ENCODE results near the gene STARD3NL. TPM values are rescaled to one million over a fixed set of nuclear protein-coding genes. Genes with fewer than 3 reads are reported as not detected.

STARD3NL gene
- total and polyA plus RNA-seq, 4 donors = 26.6 to 37.6 (median 33.3) TPM

- Histone ChIP-seq H3K27me3 (ENCODE audit: control insufficient read depth in 1 of 2, insufficient read depth in 2 of 2, low read length in 1 of 2) (no peaks in the 10 kb centered on the region), H3K4me3 (ENCODE audit: low read length in 2 of 2) (no peak within 1 kb of the TSS), H3K4me1 (ENCODE audit: control insufficient read depth in 1 of 2, insufficient read depth in 2 of 2, low read length in 2 of 2) (no peaks in the 10 kb centered on the region), H3K36me3 (ENCODE audit: control insufficient read depth in 1 of 2, insufficient read depth in 2 of 2, low read length in 1 of 2) (no peaks in the 10 kb centered on the region), H3K9me3 (ENCODE audit: control insufficient read depth, low read length) (no peaks in the 10 kb centered on the region), H3K27ac (ENCODE audit: low read depth in 1 of 2, low read length in 2 of 2) (no peak within 1 kb of the TSS)
- ATAC-seq (ENCODE audit: low FRiP score) = no peak
- 87 to 92% methylated on average over 2 of the region's 2 CpGs for WGBS, 2 donors
- intact Hi-C loops (cut with DNase I) = no loop called here
- DNase-seq = no peak
Measured at GRCh38 chr7:38273286-38273995, 95.4 kb downstream of the STARD3NL start, which contains the start of gene TARP. TARP (minus strand) TSS chr7:38273636.

DNA sequence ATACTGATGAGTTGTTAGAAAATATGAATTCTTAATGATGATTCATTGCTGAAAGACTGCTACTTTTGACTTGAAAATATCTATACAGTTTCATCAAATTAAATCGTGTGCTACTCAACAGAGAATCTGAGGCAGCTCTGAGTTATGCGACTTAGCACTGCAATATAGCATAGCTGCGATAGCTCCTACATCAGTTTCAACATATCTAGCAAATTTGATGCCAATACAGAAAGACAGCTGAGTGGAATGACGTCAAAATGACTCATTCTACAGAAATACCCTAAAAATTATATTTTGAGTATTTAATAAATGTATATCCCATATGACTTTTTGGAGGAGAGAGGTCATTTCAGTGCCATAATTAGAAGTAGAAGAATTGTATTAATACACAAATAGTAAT, 96.4 kb downstream of the STARD3NL start:
- no peak for DNase-seq
- H3K36me3 ChIP-seq (ENCODE audit: control insufficient read depth in 1 of 2, insufficient read depth in 2 of 2, low read length in 1 of 2) = no peaks in the 10 kb centered on the region
- no peaks in the 10 kb centered on the region for H3K9me3 ChIP-seq (ENCODE audit: control insufficient read depth, low read length)
- no peak for ATAC-seq (ENCODE audit: low FRiP score)
- H3K27me3 ChIP-seq (ENCODE audit: control insufficient read depth in 1 of 2, insufficient read depth in 2 of 2, low read length in 1 of 2) = no peaks in the 10 kb centered on the region
- H3K4me3 ChIP-seq (ENCODE audit: low read length in 2 of 2) = no peak overlapping the region
- WGBS, 2 donors = 80 to 84% methylated on average over 4 of the region's 4 CpGs
- H3K27ac ChIP-seq (ENCODE audit: low read depth in 1 of 2, low read length in 2 of 2) = no peak overlapping the region
- intact Hi-C loops (cut with DNase I) = no loop called here
- H3K4me1 ChIP-seq (ENCODE audit: control insufficient read depth in 1 of 2, insufficient read depth in 2 of 2, low read length in 2 of 2) = no peaks in the 10 kb centered on the region

DNA sequence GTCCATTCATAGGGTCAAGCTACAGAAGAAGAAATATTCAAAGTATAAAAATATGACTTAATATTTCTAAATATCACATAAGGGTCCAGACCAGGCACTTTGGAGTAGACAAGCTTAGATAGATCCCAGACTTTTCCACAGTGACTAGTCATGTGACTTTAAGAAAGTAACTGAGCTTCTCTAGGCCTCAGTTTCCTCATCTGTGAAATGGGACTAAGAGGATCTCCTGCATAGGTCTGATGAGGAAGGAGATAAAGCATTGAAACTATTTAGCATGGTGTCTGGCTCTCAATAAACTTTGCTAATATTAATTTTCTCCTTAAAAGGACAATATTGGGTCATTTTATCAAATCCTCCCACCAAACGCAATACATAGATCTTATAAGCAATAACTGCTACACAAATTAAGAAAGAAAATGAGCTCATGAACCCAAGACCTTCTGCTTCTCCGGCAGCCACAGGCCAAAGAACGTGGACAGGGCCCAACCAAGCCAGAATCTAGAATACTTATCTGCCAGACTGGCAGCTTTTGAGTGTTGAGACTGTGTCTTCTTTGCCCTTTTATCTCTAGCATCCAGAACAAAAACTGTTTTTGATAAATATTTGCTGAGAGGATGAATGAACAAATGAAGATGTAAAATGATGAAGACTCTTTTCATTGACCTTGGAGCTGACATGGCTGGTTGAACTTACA, 97.0 kb downstream of the STARD3NL start:
- intact Hi-C loops (cut with DNase I) = no loop called here
- 89 to 93% methylated on average over 3 of the region's 3 CpGs for WGBS, 2 donors
- Histone ChIP-seq H3K4me3 (ENCODE audit: low read length in 2 of 2) (no peak overlapping the region), H3K4me1 (ENCODE audit: control insufficient read depth in 1 of 2, insufficient read depth in 2 of 2, low read length in 2 of 2) (no peaks in the 10 kb centered on the region), H3K27ac (ENCODE audit: low read depth in 1 of 2, low read length in 2 of 2) (no peak overlapping the region), H3K36me3 (ENCODE audit: control insufficient read depth in 1 of 2, insufficient read depth in 2 of 2, low read length in 1 of 2) (no peaks in the 10 kb centered on the region), H3K27me3 (ENCODE audit: control insufficient read depth in 1 of 2, insufficient read depth in 2 of 2, low read length in 1 of 2) (no peaks in the 10 kb centered on the region), H3K9me3 (ENCODE audit: control insufficient read depth, low read length) (no peaks in the 10 kb centered on the region)
- ATAC-seq (ENCODE audit: low FRiP score) (no peak), DNase-seq (no peak)

DNA sequence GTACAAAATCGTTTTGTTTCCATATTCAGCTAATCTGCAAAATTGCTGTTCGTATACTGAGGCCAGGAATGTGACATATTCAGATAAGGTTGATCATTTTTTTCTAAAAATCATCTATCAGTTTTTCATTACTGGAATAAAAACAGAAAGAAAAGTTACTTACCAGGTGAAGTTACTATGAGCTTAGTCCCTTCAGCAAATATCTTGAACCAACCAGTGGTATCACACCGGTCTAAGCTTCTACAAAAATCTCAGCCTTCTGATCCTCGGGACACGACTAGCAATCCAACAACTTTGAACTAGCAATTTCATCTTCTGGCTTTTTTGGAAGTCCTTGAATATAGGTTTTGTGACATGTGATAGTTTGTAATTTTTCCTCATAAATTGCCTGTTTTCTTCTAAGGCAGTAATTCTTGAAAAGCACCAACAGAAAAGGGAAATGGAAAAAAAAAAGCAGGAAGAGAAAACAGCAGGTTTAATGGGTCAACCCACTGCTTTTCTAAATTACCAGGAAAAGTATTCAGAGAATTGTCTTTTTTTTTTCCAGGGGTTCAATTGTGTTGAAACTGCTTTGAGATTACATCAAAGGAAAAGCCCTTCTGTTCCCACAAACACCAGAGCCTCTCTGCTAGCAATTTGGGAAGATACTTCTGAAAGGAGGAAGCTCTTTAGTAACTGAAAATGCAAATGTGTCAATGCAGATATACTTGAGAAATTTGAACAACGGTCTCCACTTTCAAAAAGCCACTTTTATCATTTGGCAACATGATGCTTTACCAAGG, 98.2 kb downstream of the STARD3NL start:
- no peaks in the 10 kb centered on the region for H3K9me3 ChIP-seq (ENCODE audit: control insufficient read depth, low read length)
- no peak overlapping the region for H3K27ac ChIP-seq (ENCODE audit: low read depth in 1 of 2, low read length in 2 of 2)
- no peak overlapping the region for H3K4me3 ChIP-seq (ENCODE audit: low read length in 2 of 2)
- intact Hi-C loops (cut with DNase I) = no loop called here
- no peaks in the 10 kb centered on the region for H3K4me1 ChIP-seq (ENCODE audit: control insufficient read depth in 1 of 2, insufficient read depth in 2 of 2, low read length in 2 of 2)
- H3K36me3 ChIP-seq (ENCODE audit: control insufficient read depth in 1 of 2, insufficient read depth in 2 of 2, low read length in 1 of 2) = no peaks in the 10 kb centered on the region
- no peaks in the 10 kb centered on the region for H3K27me3 ChIP-seq (ENCODE audit: control insufficient read depth in 1 of 2, insufficient read depth in 2 of 2, low read length in 1 of 2)
- 59 to 64% methylated on average over 6 of the region's 6 CpGs for WGBS, 2 donors
- DNase-seq (no peak), ATAC-seq (ENCODE audit: low FRiP score) (no peak)

GRCh38 chr7:38280000-38280399, 102.0 kb downstream of the STARD3NL start:
- intact Hi-C loops (cut with DNase I) = no loop called here
- ATAC-seq (ENCODE audit: low FRiP score) = no peak

More at GRCh38 chr7:38280000-38280399, 102.0 kb downstream of the STARD3NL start:
- no peak for DNase-seq
- Histone ChIP-seq H3K9me3 (ENCODE audit: control insufficient read depth, low read length) (no peaks in the 10 kb centered on the region), H3K27ac (ENCODE audit: low read depth in 1 of 2, low read length in 2 of 2) (no peak overlapping the region), H3K27me3 (ENCODE audit: control insufficient read depth in 1 of 2, insufficient read depth in 2 of 2, low read length in 1 of 2) (no peaks in the 10 kb centered on the region), H3K4me1 (ENCODE audit: control insufficient read depth in 1 of 2, insufficient read depth in 2 of 2, low read length in 2 of 2) (no peaks in the 10 kb centered on the region), H3K4me3 (ENCODE audit: low read length in 2 of 2) (no peak overlapping the region), H3K36me3 (ENCODE audit: control insufficient read depth in 1 of 2, insufficient read depth in 2 of 2, low read length in 1 of 2) (no peaks in the 10 kb centered on the region)
- WGBS, 2 donors = 14 to 28% methylated on average over 1 of the region's 1 CpG
